Measurements from ENCODE around the gene ARX.

ARX gene

DNA sequence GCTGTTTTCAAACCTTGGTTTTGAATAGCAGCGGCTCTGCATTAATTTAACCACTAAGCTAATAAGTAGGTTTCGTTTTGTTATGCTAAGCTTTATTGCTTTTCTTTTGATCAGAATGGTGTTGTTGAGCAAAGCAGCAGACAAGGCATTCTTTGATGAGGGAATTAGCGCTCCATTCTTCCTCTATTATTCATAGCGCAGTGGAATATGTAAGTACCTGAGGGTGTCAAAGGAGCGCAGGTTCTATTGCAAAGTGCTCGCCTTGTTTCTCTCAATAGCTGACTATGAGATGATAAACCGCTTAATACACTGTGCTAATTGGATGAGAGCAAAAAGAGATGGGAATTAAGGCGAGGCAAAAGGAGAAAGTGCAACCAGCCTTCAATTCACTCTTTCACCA is 16.3 kb downstream of the ARX start:
- Histone ChIP-seq H3K27me3 (ENCODE audit: control insufficient read depth in 2 of 2, insufficient read depth in 2 of 2, low read length in 2 of 2) (peaks cover 11 to 15% of the 10 kb centered on the region in 2 donors), H3K27ac (ENCODE audit: low read depth in 2 of 2, low read length in 2 of 2) (no peak overlapping the region)

DNA sequence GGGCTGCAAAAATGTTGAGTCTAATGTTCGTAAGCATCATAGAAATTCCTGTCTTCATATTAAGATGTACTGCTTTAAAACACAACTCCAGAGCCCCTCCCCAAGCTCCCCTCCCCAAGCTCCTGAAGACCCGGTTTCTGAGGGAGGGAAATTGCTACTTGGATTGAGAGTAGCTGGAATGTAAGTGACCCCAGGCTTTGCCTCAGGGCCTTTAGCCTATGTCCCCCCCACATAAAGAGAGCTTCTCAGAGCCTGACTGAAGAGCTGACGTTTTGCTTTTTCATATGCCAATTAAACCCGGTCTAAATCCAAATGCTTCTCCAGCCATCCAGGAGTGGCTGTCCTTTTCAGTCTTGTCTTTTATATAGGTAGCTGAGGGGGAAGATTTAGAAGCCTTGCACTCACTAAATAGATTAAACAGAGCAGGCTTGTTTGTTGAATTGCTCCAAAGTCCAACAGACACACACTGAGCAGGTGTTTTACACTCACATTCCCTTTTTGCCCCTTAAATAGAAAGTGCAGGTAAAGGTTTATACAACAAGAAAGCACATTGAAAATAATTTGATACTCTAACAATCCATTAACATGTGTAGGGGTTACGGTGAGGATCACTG is 19.6 kb downstream of the ARX start:
- Histone ChIP-seq H3K36me3 (ENCODE audit: control insufficient read depth in 2 of 2, insufficient read depth in 2 of 2, low read length in 2 of 2) (no peaks in the 10 kb centered on the region), H3K27ac (ENCODE audit: low read depth in 2 of 2, low read length in 2 of 2) (no peak overlapping the region), H3K27me3 (ENCODE audit: control insufficient read depth in 2 of 2, insufficient read depth in 2 of 2, low read length in 2 of 2) (peaks cover 4% of the 10 kb centered on the region in 2 donors), H3K9me3 (ENCODE audit: control insufficient read depth in 2 of 2, low read length in 2 of 2) (no peaks in the 10 kb centered on the region), H3K4me1 (ENCODE audit: control insufficient read depth in 2 of 2, insufficient read depth in 2 of 2, low read length in 2 of 2) (no peaks in the 10 kb centered on the region), H3K9ac (ENCODE audit: low read depth in 1 of 2, low read length in 2 of 2) (no peak overlapping the region), H3K4me3 (ENCODE audit: low read length in 2 of 2) (no peak overlapping the region)

More for the DNA sequence above, 16.3 kb downstream of the ARX start:
- H3K9ac ChIP-seq (ENCODE audit: low read depth in 1 of 2, low read length in 2 of 2): no peak overlapping the region
- no peaks in the 10 kb centered on the region for H3K9me3 ChIP-seq (ENCODE audit: control insufficient read depth in 2 of 2, low read length in 2 of 2)
- H3K4me3 ChIP-seq (ENCODE audit: low read length in 2 of 2): no peak overlapping the region
- no peaks in the 10 kb centered on the region for H3K36me3 ChIP-seq (ENCODE audit: control insufficient read depth in 2 of 2, insufficient read depth in 2 of 2, low read length in 2 of 2)
- H3K4me1 ChIP-seq (ENCODE audit: control insufficient read depth in 2 of 2, insufficient read depth in 2 of 2, low read length in 2 of 2): no peaks in the 10 kb centered on the region

DNA sequence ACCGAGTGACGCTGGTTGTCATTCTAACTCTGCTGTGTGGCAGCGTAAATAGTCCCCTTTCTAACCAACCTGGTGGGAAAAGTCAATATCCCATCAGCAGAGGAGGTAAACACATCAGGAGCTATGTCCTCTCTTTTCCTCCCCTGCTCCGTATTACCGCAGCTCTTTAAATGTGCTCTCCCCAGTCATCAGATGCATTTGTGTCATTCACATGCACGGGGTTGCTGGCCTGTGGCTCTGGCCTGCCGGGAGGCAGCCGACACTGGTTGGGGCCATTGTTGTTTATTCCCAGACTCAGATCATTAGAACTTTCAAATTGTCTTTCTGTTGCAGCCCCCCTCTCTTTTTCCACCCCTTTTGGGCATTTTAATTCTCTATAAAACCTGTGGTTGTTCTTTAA is 21.9 kb downstream of the ARX start:
- H3K27ac ChIP-seq (ENCODE audit: low read depth in 2 of 2, low read length in 2 of 2): no peak overlapping the region
- no peak overlapping the region for H3K4me3 ChIP-seq (ENCODE audit: low read length in 2 of 2)
- H3K36me3 ChIP-seq (ENCODE audit: control insufficient read depth in 2 of 2, insufficient read depth in 2 of 2, low read length in 2 of 2): no peaks in the 10 kb centered on the region
- no peaks in the 10 kb centered on the region for H3K4me1 ChIP-seq (ENCODE audit: control insufficient read depth in 2 of 2, insufficient read depth in 2 of 2, low read length in 2 of 2)
- peaks cover 4% of the 10 kb centered on the region in 2 donors for H3K27me3 ChIP-seq (ENCODE audit: control insufficient read depth in 2 of 2, insufficient read depth in 2 of 2, low read length in 2 of 2)
- H3K9ac ChIP-seq (ENCODE audit: low read depth in 1 of 2, low read length in 2 of 2): no peak overlapping the region
- no peaks in the 10 kb centered on the region for H3K9me3 ChIP-seq (ENCODE audit: control insufficient read depth in 2 of 2, low read length in 2 of 2)

DNA sequence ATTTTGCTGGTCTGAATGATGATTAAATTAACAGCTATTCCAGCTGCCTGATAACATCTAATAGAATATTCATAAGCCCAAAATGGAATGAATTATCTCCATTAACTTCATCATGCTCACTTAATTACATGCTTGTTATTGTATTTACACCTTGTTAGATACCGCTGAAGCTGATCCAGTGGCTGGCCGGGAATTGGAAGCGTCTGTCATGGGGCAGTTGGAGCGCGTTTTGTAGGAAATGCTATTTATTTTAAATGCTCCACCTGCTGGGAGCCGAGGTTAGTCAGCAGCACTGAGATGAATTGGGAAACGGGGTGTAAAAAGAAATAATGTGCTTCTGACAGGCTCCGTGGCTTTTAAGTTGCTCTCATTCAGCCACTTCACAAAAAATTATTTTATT is 25.2 kb downstream of the ARX start:
- Histone ChIP-seq H3K27me3 (ENCODE audit: control insufficient read depth in 2 of 2, insufficient read depth in 2 of 2, low read length in 2 of 2) (peaks cover 0 to 4% of the 10 kb centered on the region in 2 donors), H3K27ac (ENCODE audit: low read depth in 2 of 2, low read length in 2 of 2) (no peak overlapping the region), H3K9ac (ENCODE audit: low read depth in 1 of 2, low read length in 2 of 2) (no peak overlapping the region), H3K4me3 (ENCODE audit: low read length in 2 of 2) (no peak overlapping the region), H3K4me1 (ENCODE audit: control insufficient read depth in 2 of 2, insufficient read depth in 2 of 2, low read length in 2 of 2) (no peaks in the 10 kb centered on the region), H3K9me3 (ENCODE audit: control insufficient read depth in 2 of 2, low read length in 2 of 2) (no peaks in the 10 kb centered on the region), H3K36me3 (ENCODE audit: control insufficient read depth in 2 of 2, insufficient read depth in 2 of 2, low read length in 2 of 2) (no peaks in the 10 kb centered on the region)

DNA sequence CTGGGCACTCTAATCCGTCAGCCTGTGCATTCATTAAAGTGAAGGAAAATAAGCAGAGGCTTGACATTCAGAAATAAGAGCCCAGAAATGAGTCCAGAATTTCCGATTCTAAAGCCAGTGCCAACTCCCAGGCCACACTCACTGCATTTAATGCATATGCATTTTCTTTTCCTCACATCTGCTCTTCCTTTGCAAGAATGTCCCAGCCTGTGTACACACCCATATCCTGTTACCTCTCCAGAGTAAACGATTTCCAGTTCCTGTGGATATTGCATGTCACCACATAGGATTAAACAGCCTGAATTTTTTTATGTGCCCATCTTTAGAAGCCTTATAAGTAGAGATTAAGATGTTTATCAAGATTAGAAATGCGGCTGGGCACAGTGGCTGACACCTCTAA is 27.5 kb downstream of the ARX start:
- no peak overlapping the region for H3K9ac ChIP-seq (ENCODE audit: low read depth in 1 of 2, low read length in 2 of 2)
- no peaks in the 10 kb centered on the region for H3K36me3 ChIP-seq (ENCODE audit: control insufficient read depth in 2 of 2, insufficient read depth in 2 of 2, low read length in 2 of 2)
- no peaks in the 10 kb centered on the region for H3K27me3 ChIP-seq (ENCODE audit: control insufficient read depth in 2 of 2, insufficient read depth in 2 of 2, low read length in 2 of 2)
- H3K9me3 ChIP-seq (ENCODE audit: control insufficient read depth in 2 of 2, low read length in 2 of 2): no peaks in the 10 kb centered on the region
- H3K4me1 ChIP-seq (ENCODE audit: control insufficient read depth in 2 of 2, insufficient read depth in 2 of 2, low read length in 2 of 2): no peaks in the 10 kb centered on the region
- no peak overlapping the region for H3K27ac ChIP-seq (ENCODE audit: low read depth in 2 of 2, low read length in 2 of 2)
- H3K4me3 ChIP-seq (ENCODE audit: low read length in 2 of 2): no peak overlapping the region

DNA sequence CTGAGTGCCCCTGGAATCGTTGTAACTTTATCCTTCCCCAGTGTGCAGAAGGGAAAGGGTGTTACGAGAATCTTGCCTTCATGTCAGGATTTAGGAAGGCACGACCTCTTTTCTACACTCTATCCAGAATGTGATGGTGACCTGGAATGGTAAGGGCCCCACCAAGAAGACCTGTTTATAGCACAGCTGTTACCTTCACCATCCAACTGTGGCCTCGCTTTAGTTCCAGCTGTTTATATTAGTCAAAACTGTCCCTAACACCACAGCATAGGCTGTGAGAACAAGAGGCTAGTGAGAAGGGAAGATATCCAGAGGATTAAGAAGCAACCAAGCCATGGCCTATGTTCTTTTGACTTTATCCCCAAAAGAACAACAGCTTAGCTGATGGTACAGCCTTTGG is 28.0 kb downstream of the ARX start:
- H3K36me3 ChIP-seq (ENCODE audit: control insufficient read depth in 2 of 2, insufficient read depth in 2 of 2, low read length in 2 of 2): no peaks in the 10 kb centered on the region
- no peaks in the 10 kb centered on the region for H3K9me3 ChIP-seq (ENCODE audit: control insufficient read depth in 2 of 2, low read length in 2 of 2)
- no peak overlapping the region for H3K4me3 ChIP-seq (ENCODE audit: low read length in 2 of 2)
- H3K27me3 ChIP-seq (ENCODE audit: control insufficient read depth in 2 of 2, insufficient read depth in 2 of 2, low read length in 2 of 2): no peaks in the 10 kb centered on the region
- no peak overlapping the region for H3K9ac ChIP-seq (ENCODE audit: low read depth in 1 of 2, low read length in 2 of 2)
- H3K27ac ChIP-seq (ENCODE audit: low read depth in 2 of 2, low read length in 2 of 2): no peak overlapping the region
- H3K4me1 ChIP-seq (ENCODE audit: control insufficient read depth in 2 of 2, insufficient read depth in 2 of 2, low read length in 2 of 2): no peaks in the 10 kb centered on the region

DNA sequence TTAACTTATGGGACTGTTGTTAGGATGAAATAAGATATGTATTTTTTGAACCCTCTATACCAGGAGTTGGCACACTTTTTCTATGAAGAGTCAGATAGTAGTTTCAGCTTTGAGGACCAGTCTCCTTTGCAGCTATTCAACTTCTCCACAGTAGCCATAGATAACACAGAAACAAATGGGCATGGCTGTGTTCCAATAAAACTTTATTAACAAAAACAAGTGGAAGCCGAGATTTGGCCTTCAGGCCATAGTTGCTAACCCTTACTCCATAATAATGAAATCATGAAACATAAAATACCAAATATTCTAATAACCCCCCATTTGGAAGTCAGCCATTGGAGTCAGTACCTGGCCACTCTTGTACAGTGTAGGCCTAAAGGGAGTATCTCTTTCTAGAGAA is 30.6 kb downstream of the ARX start:
- H3K27me3 ChIP-seq (ENCODE audit: control insufficient read depth in 2 of 2, insufficient read depth in 2 of 2, low read length in 2 of 2): no peaks in the 10 kb centered on the region
- H3K9ac ChIP-seq (ENCODE audit: low read depth in 1 of 2, low read length in 2 of 2): no peak overlapping the region
- no peaks in the 10 kb centered on the region for H3K9me3 ChIP-seq (ENCODE audit: control insufficient read depth in 2 of 2, low read length in 2 of 2)
- H3K4me1 ChIP-seq (ENCODE audit: control insufficient read depth in 2 of 2, insufficient read depth in 2 of 2, low read length in 2 of 2): no peaks in the 10 kb centered on the region
- no peak overlapping the region for H3K4me3 ChIP-seq (ENCODE audit: low read length in 2 of 2)
- H3K36me3 ChIP-seq (ENCODE audit: control insufficient read depth in 2 of 2, insufficient read depth in 2 of 2, low read length in 2 of 2): no peaks in the 10 kb centered on the region
- H3K27ac ChIP-seq (ENCODE audit: low read depth in 2 of 2, low read length in 2 of 2): no peak overlapping the region

DNA sequence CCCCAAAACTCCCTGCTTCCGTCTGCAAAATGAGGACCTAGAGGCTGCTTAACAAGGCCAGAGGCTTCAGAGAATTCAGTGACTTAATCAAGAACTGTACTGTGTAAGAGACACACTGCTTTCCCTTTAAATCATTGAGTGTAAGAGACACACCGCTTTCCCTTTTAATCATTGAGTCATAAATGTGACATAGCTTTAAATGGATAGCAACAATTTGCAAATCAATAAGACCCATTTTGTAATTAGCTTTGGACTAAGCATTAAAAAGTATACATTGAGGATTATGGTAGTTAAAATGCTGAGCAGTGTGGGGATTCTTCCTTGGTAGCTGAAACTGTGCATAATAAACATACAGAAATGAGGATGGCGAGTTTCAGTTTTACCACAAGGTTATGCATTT is 31.8 kb downstream of the ARX start:
- H3K36me3 ChIP-seq (ENCODE audit: control insufficient read depth in 2 of 2, insufficient read depth in 2 of 2, low read length in 2 of 2): no peaks in the 10 kb centered on the region
- H3K4me3 ChIP-seq (ENCODE audit: low read length in 2 of 2): no peak overlapping the region
- no peaks in the 10 kb centered on the region for H3K4me1 ChIP-seq (ENCODE audit: control insufficient read depth in 2 of 2, insufficient read depth in 2 of 2, low read length in 2 of 2)

DNA sequence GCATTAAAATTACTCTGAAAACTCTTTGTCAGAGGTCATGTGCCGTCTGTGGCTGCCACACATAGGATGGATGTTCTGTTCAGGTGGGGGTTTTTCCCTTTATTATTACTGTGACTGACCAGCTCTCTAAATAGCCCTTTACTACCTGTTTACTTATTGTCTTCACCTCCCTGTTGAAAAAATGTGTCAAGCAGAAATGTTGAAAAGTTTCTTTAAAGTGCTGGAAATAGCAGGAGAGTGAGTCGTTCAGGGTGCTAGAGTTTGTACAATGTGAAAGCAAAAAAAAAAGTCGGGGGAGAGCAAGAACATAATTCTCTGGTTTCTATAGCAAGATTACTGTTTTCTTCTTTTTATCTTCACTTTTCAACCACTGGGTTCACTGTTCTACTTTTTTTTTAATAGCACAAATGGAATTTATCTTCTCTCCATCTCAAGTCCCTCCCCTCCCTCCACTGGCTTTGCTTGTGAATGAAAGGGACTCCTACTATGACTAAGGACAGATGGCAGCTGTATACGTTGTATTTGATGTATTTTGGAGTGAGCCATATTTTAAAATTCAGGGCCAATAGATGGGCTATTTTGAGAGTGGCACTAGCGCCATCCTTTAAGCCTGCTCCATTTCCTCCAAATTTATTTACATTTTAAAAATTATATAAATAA is 33.3 kb downstream of the ARX start:
- no peaks in the 10 kb centered on the region for H3K36me3 ChIP-seq (ENCODE audit: control insufficient read depth in 2 of 2, insufficient read depth in 2 of 2, low read length in 2 of 2)
- no peaks in the 10 kb centered on the region for H3K9me3 ChIP-seq (ENCODE audit: control insufficient read depth in 2 of 2, low read length in 2 of 2)
- H3K4me3 ChIP-seq (ENCODE audit: low read length in 2 of 2): no peak overlapping the region
- no peak overlapping the region for H3K27ac ChIP-seq (ENCODE audit: low read depth in 2 of 2, low read length in 2 of 2)
- no peak overlapping the region for H3K9ac ChIP-seq (ENCODE audit: low read depth in 1 of 2, low read length in 2 of 2)
- no peaks in the 10 kb centered on the region for H3K4me1 ChIP-seq (ENCODE audit: control insufficient read depth in 2 of 2, insufficient read depth in 2 of 2, low read length in 2 of 2)
- no peaks in the 10 kb centered on the region for H3K27me3 ChIP-seq (ENCODE audit: control insufficient read depth in 2 of 2, insufficient read depth in 2 of 2, low read length in 2 of 2)

More for the DNA sequence above, 31.8 kb downstream of the ARX start:
- Histone ChIP-seq H3K9me3 (ENCODE audit: control insufficient read depth in 2 of 2, low read length in 2 of 2) (no peaks in the 10 kb centered on the region), H3K27me3 (ENCODE audit: control insufficient read depth in 2 of 2, insufficient read depth in 2 of 2, low read length in 2 of 2) (no peaks in the 10 kb centered on the region), H3K27ac (ENCODE audit: low read depth in 2 of 2, low read length in 2 of 2) (no peak overlapping the region), H3K9ac (ENCODE audit: low read depth in 1 of 2, low read length in 2 of 2) (no peak overlapping the region)

DNA sequence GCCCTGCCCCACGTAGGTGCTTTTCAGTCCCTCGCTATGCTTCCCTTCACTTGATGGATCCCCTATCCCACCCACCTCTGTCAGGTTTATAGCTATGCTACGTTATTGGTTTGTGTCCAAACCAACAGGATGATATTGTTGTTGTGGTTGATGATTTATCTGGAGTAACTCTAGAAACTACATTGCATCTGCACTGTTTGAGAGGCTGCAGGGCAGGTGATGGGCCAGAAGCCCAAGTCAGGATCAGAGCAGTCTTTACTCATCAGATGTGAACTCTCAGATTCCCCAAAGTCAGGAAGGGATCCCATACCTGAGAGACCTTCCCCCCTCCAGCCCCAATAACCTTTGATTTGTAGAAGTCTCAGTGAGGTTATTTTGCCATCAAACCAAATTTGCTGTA is 34.7 kb downstream of the ARX start:
- Histone ChIP-seq H3K4me1 (ENCODE audit: control insufficient read depth in 2 of 2, insufficient read depth in 2 of 2, low read length in 2 of 2) (no peaks in the 10 kb centered on the region), H3K36me3 (ENCODE audit: control insufficient read depth in 2 of 2, insufficient read depth in 2 of 2, low read length in 2 of 2) (no peaks in the 10 kb centered on the region), H3K9ac (ENCODE audit: low read depth in 1 of 2, low read length in 2 of 2) (no peak overlapping the region), H3K27me3 (ENCODE audit: control insufficient read depth in 2 of 2, insufficient read depth in 2 of 2, low read length in 2 of 2) (no peaks in the 10 kb centered on the region), H3K9me3 (ENCODE audit: control insufficient read depth in 2 of 2, low read length in 2 of 2) (no peaks in the 10 kb centered on the region), H3K27ac (ENCODE audit: low read depth in 2 of 2, low read length in 2 of 2) (no peak overlapping the region), H3K4me3 (ENCODE audit: low read length in 2 of 2) (no peak overlapping the region)

Data from mucosa of rectum (tissue), 2 donors.